Measurements from ENCODE around the gene DPP4.

- no peak for TF ChIP-seq CTCF (IDR thresholded peaks at IDR 0.05)
- TF ChIP-seq POLR2A (IDR thresholded peaks at IDR 0.05): no peak
- TF ChIP-seq POLR2AphosphoS5 (IDR thresholded peaks at IDR 0.05): peak in 1 of 4 donors; percentile 12
These were observed 60.2 kb downstream of the DPP4 start for GRCh38 chr2:162013514-162014475.
